ENCODE measurements around the gene STARD3. TPM values are rescaled to one million over a fixed set of nuclear protein-coding genes. Genes with fewer than 3 reads are reported as not detected.

STARD3 gene
- total and polyA plus RNA-seq, 9 donors: 34.5 to 55.9 (median 44.3) TPM

GRCh38 chr17:39639043-39639442, 2.1 kb downstream of the STARD3 start:
- Histone ChIP-seq H3K27me3 (no peaks in the 10 kb centered on the region), H3K27ac (no peak overlapping the region), H3K4me3 (no peak overlapping the region), H3K9me3 (no peaks in the 10 kb centered on the region), H3K36me3 (no peaks in the 10 kb centered on the region), H3K4me1 (ENCODE audit: insufficient read depth) (peaks cover 15% of the 10 kb centered on the region)
- intact Hi-C loops (cut with DNase I): no loop called here
- 72 to 84% (median 75%) methylated on average over 2 of the region's 2 CpGs for WGBS, 3 donors
- DNase-seq: no peak
- TF ChIP-seq POLR2A (IDR thresholded peaks at IDR 0.05) (no peak), EP300 (IDR thresholded peaks at IDR 0.05) (no peak)
- TF ChIP-seq, protein P1, sequence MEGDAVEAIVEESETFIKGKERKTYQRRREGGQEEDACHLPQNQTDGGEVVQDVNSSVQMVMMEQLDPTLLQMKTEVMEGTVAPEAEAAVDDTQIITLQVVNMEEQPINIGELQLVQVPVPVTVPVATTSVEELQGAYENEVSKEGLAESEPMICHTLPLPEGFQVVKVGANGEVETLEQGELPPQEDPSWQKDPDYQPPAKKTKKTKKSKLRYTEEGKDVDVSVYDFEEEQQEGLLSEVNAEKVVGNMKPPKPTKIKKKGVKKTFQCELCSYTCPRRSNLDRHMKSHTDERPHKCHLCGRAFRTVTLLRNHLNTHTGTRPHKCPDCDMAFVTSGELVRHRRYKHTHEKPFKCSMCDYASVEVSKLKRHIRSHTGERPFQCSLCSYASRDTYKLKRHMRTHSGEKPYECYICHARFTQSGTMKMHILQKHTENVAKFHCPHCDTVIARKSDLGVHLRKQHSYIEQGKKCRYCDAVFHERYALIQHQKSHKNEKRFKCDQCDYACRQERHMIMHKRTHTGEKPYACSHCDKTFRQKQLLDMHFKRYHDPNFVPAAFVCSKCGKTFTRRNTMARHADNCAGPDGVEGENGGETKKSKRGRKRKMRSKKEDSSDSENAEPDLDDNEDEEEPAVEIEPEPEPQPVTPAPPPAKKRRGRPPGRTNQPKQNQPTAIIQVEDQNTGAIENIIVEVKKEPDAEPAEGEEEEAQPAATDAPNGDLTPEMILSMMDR (IDR thresholded peaks at IDR 0.05): no peak

- no peaks in the 10 kb centered on the region for H3K9me3 ChIP-seq
- TF ChIP-seq POLR2A (IDR thresholded peaks at IDR 0.05) (no peak), EP300 (IDR thresholded peaks at IDR 0.05) (no peak)
- TF ChIP-seq, protein P1 (IDR thresholded peaks at IDR 0.05): no peak
- peaks cover 14% of the 10 kb centered on the region for H3K4me1 ChIP-seq (ENCODE audit: insufficient read depth)
- no peak for DNase-seq
- no peak overlapping the region for H3K4me3 ChIP-seq
- no peaks in the 10 kb centered on the region for H3K36me3 ChIP-seq
- WGBS, 3 donors: 77 to 82% (median 80%) methylated on average over 11 of the region's 11 CpGs
- no peak overlapping the region for H3K27ac ChIP-seq
- intact Hi-C loops (cut with DNase I): no loop called here
- H3K27me3 ChIP-seq: no peaks in the 10 kb centered on the region
These were observed 2.9 kb downstream of the STARD3 start for GRCh38 chr17:39639566-39640458.

DNA sequence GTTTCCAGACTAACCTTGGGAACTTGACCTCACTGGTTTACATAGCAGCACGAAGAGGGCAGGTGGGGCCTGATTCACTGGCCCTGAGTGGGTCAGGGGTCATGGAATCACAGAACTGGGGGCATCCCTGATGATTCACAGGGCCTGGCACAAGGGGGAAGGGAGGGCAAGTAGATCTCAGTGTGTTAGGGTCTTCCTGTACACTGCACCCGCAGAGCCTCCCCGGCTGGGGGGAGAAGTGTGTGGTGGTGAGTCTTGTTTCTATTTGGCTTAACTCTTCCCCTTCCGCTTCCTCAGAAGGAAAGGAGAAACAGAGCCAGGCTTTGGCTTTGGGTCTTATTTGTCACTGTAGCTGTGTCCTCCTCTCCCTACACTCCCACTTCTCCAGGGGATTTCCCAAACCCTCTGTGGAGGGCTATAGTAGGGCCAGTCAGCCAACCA, 3.7 kb downstream of the STARD3 start:
- peaks cover 14% of the 10 kb centered on the region for H3K4me1 ChIP-seq (ENCODE audit: insufficient read depth)
- no peaks in the 10 kb centered on the region for H3K27me3 ChIP-seq
- H3K36me3 ChIP-seq: no peaks in the 10 kb centered on the region
- H3K27ac ChIP-seq: no peak overlapping the region
- TF ChIP-seq POLR2A (IDR thresholded peaks at IDR 0.05): no peak
- TF ChIP-seq EP300 (IDR thresholded peaks at IDR 0.05): no peak
- TF ChIP-seq, protein P1 (IDR thresholded peaks at IDR 0.05): no peak
- H3K9me3 ChIP-seq: no peaks in the 10 kb centered on the region
- 30 to 42% (median 35%) methylated on average over 4 of the region's 4 CpGs for WGBS, 3 donors
- intact Hi-C loops (cut with DNase I): no loop called here
- no peak for DNase-seq
- H3K4me3 ChIP-seq: no peak overlapping the region

DNA sequence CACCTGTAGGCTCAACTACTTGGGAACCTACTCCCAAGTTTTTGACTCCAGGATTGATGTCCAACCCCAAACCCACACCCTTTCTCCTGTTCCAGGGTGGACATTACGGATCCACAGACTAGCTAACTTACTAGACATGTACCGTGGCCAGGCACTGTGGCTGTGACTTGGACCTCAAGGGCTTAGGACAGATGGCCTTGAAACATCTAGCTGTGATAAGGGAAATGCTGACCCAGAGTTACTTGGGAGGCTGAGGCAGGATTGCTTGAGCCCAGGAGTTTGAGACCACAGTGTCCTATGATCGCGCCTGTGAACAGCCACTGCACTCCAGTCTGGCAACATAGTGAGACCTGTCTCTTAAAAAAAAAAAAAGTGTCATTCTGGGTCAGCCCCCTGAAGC, 4.2 kb downstream of the STARD3 start:
- Histone ChIP-seq H3K27ac (no peak overlapping the region), H3K4me1 (ENCODE audit: insufficient read depth) (peaks cover 14% of the 10 kb centered on the region)

More for the DNA sequence above, 4.2 kb downstream of the STARD3 start:
- TF ChIP-seq EP300 (IDR thresholded peaks at IDR 0.05) (no peak), POLR2A (IDR thresholded peaks at IDR 0.05) (no peak)
- TF ChIP-seq, protein P1 (IDR thresholded peaks at IDR 0.05): no peak
- WGBS, 3 donors: 87 to 94% (median 87%) methylated on average over 4 of the region's 4 CpGs
- Histone ChIP-seq H3K27me3 (no peaks in the 10 kb centered on the region), H3K9me3 (no peaks in the 10 kb centered on the region), H3K36me3 (no peaks in the 10 kb centered on the region), H3K4me3 (no peak overlapping the region)
- intact Hi-C loops (cut with DNase I): no loop called here
- DNase-seq: no peak

All from ovary (tissue), 9 donors.